A549 (cell line): ENCODE measurements around the gene CREB5.

Experiments used
- CBX8 ChIP-seq: fragments of 200-600 bp; sonication (generic); IDR thresholded peaks from 2 replicates; pipeline ENCODE4 v1.6.1; 2016
- EP300 ChIP-seq, 2 experiments: fragments of >200 bp; sonication (Bioruptor Twin); formaldehyde crosslinking; IDR thresholded peaks; 2 replicates in 1 of 2; 3 replicates in 1 of 2; pipeline ENCODE4 v1.6.1; 2016 to 2017
- HOXB5 ChIP-seq: fragments of 250-450 bp; sonication (Bioruptor Pico); IDR thresholded peaks from 2 replicates; pipeline ENCODE4 v1.5.0; 2020; ENCODE audit warnings: mild to moderate bottlenecking, moderate library complexity
- KDM1A ChIP-seq: fragments of 200-600 bp; sonication (generic); IDR thresholded peaks from 2 replicates; pipeline ENCODE4 v1.6.1; 2016; ENCODE audit warnings: low read depth, mild to moderate bottlenecking
- MAFK ChIP-seq: fragments of 450-650 bp; IDR thresholded peaks from 2 replicates; pipeline ENCODE4 v1.6.1; 2014; ENCODE audit not compliant: partially characterized antibody
- MAZ ChIP-seq: fragments of 150-350 bp; IDR thresholded peaks from 2 replicates; pipeline ENCODE4 v1.6.1; 2014; ENCODE audit warnings: antibody characterized with exemption, low read depth, low read length, borderline replicate concordance
- POLR2A ChIP-seq: IDR thresholded peaks from 2 replicates; pipeline ENCODE4 v1.6.1; 2012; ENCODE audit warnings: mild to moderate bottlenecking, low read length
- TP53 ChIP-seq: fragments of 250-450 bp; sonication (Bioruptor Pico); IDR thresholded peaks from 2 replicates; pipeline ENCODE4 v1.5.0; 2021; ENCODE audit warnings: mild to moderate bottlenecking, moderate library complexity
- TF ChIP-seq, protein P1 (sequence below): fragments of >200 bp; sonication (Bioruptor Twin); formaldehyde crosslinking; IDR thresholded peaks from 3 replicates; pipeline ENCODE4 v1.5.1; 2016
- TF ChIP-seq, protein P2 (sequence below): fragments of 450-650 bp; IDR thresholded peaks from 2 replicates; pipeline ENCODE4 v1.6.1; 2014; ENCODE audit warnings: antibody characterized with exemption
- TF ChIP-seq, protein P3 (sequence below): IDR thresholded peaks from 2 replicates; pipeline ENCODE4 v1.6.1; 2012
- TF ChIP-seq, protein P4 (sequence below): fragments of 150-350 bp; IDR thresholded peaks from 2 replicates; pipeline ENCODE4 v1.6.1; 2014; ENCODE audit warnings: low read depth, mild to moderate bottlenecking, low read length

DNA sequence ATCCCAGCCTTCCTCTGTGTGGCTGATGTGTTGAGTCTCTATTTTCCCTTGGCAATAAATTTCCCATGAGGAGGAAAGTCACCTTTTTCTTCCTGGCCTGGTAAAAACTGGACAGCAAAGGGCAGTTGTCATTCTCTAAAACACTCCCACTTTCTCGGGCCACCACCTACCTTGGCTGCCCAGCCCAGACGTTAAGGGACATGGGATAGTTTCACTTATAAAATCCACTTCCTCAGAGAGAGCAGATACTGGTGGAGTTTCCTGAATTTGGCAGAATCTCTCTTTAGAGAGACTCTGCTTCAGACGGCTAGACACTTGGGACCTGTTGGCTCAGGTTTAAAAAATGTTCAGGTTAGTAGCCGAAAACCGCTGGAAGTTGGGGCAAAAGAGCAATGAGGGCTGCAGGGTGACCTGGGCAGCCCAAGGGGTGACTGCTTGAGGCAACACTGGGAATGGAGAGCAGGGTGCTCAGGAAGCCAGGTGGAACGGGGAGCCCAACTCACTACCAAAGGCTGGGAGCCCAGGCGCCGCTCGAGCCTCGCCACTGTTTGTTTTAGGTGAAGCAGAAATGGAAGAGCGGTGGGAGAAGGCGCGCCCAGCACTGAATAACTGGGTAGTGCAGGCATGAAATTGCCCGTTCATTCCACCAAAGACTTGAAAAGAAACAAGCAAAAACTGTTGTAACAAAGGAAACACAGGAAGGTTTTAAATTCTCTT lies 359.7 kb downstream of the CREB5 start:
- TF ChIP-seq MAZ (no peak), HOXB5 (CRISPR knock-in tag) (no peak), KDM1A (no peak), MAFK (no peak), POLR2A (no peak), TP53 (no peak), EP300 (IDR thresholded peaks at IDR 0.05) (no peak), CBX8 (no peak)
- TF ChIP-seq, protein P1, sequence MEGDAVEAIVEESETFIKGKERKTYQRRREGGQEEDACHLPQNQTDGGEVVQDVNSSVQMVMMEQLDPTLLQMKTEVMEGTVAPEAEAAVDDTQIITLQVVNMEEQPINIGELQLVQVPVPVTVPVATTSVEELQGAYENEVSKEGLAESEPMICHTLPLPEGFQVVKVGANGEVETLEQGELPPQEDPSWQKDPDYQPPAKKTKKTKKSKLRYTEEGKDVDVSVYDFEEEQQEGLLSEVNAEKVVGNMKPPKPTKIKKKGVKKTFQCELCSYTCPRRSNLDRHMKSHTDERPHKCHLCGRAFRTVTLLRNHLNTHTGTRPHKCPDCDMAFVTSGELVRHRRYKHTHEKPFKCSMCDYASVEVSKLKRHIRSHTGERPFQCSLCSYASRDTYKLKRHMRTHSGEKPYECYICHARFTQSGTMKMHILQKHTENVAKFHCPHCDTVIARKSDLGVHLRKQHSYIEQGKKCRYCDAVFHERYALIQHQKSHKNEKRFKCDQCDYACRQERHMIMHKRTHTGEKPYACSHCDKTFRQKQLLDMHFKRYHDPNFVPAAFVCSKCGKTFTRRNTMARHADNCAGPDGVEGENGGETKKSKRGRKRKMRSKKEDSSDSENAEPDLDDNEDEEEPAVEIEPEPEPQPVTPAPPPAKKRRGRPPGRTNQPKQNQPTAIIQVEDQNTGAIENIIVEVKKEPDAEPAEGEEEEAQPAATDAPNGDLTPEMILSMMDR: no peak
- TF ChIP-seq, protein P2, sequence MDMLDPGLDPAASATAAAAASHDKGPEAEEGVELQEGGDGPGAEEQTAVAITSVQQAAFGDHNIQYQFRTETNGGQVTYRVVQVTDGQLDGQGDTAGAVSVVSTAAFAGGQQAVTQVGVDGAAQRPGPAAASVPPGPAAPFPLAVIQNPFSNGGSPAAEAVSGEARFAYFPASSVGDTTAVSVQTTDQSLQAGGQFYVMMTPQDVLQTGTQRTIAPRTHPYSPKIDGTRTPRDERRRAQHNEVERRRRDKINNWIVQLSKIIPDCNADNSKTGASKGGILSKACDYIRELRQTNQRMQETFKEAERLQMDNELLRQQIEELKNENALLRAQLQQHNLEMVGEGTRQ: no peak
- TF ChIP-seq, protein P3, sequence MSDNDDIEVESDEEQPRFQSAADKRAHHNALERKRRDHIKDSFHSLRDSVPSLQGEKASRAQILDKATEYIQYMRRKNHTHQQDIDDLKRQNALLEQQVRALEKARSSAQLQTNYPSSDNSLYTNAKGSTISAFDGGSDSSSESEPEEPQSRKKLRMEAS: no peak
- TF ChIP-seq, protein P4, sequence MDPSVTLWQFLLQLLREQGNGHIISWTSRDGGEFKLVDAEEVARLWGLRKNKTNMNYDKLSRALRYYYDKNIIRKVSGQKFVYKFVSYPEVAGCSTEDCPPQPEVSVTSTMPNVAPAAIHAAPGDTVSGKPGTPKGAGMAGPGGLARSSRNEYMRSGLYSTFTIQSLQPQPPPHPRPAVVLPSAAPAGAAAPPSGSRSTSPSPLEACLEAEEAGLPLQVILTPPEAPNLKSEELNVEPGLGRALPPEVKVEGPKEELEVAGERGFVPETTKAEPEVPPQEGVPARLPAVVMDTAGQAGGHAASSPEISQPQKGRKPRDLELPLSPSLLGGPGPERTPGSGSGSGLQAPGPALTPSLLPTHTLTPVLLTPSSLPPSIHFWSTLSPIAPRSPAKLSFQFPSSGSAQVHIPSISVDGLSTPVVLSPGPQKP: no peak
